K562 (cell line): ENCODE data around the gene ITGB2. TPM values are rescaled to one million over a fixed set of nuclear protein-coding genes. Genes with fewer than 3 reads are reported as not detected.
A peak's percentile ranks its signal among the peaks of the same experiment; 100 is the strongest.

Source experiments
- ATAC-seq: fragments of 200-7000 bp; cut with Tn5 transposase; 3 replicates; pipeline ENCODE4 v1.9.1; 2020; ENCODE audit warnings: moderate library complexity
- BruUV-seq: library from RNA; stranded (reverse); fragments of 400-500 nt; replicated peaks from 2 replicates; lab custom pipeline; 2021; lab: Mats Ljungman, UMichigan
- CTCF ChIA-PET: fragments of 300-600 bp; formaldehyde crosslinking; extraction: SDS; loops from one replicate; lab custom pipeline; 2021; ENCODE audit warnings: low intra/inter-chr PET ratio; lab: Yijun Ruan, JAX
- POLR2A ChIA-PET: fragments of 300-600, 350-650 bp; sonication (Branson Sonifier 250); formaldehyde crosslinking; extraction: SDS; loops from one replicate; lab custom pipeline; 2021; ENCODE audit warnings: antibody characterized with exemption, inconsistent platforms; lab: Yijun Ruan, JAX
- DNase-seq, 4 experiments: peaks; one replicate each; pipeline versions ENCODE4 v3.0.0 to v3.0.0-alpha.2; 2011 to 2018; ENCODE audit warnings: low spot score in 3 of 4, mixed read lengths in 3 of 4; ENCODE audit errors: extremely low read depth in 1 of 4
- FAIRE-seq: peaks from 2 replicates; lab custom pipeline; 2011; peaks lifted over from hg19 to GRCh38; lab: Jason Lieb, UNC
- H2AFZ ChIP-seq: 2 replicates; pipeline ENCODE4 v1.6.0; 2011; ENCODE audit warnings: low read depth, low read length, control low read depth, inconsistent platforms
- H3K27ac ChIP-seq: fragments of 200-600 bp; 3 replicates; pipeline ENCODE4 v1.8.0; 2011; ENCODE audit warnings: low read depth, mild to moderate bottlenecking, control low read depth, inconsistent platforms, low read length, moderate library complexity, mixed read lengths; ENCODE audit errors: extremely low read depth
- H3K27me3 ChIP-seq, 2 experiments: fragments of 300-600 bp in 1 of 2; 2 replicates in 1 of 2; 3 replicates in 1 of 2; pipeline versions ENCODE4 v1.6.0 to v1.8.0; 2011; ENCODE audit warnings: inconsistent platforms in 2 of 2, low read length in 2 of 2, mild to moderate bottlenecking in 1 of 2, mixed read lengths in 1 of 2, moderate library complexity in 1 of 2; ENCODE audit not compliant: control insufficient read depth in 2 of 2, insufficient read depth in 2 of 2
- H3K36me3 ChIP-seq: fragments of 300-600 bp; 3 replicates; pipeline ENCODE4 v1.8.0; 2011; ENCODE audit warnings: mild to moderate bottlenecking, low read length, inconsistent platforms; ENCODE audit not compliant: control insufficient read depth, insufficient read depth
- H3K4me1 ChIP-seq, 2 experiments: fragments of 200-600 bp in 1 of 2; replicated peaks in 1 of 2; 2 replicates in 1 of 2; 3 replicates in 1 of 2; pipeline versions ENCODE4 v1.5.1 to v1.8.0; 2011; ENCODE audit warnings: inconsistent platforms in 2 of 2, low read length in 2 of 2, mild to moderate bottlenecking in 1 of 2, mixed read lengths in 1 of 2, moderate library complexity in 1 of 2; ENCODE audit not compliant: control insufficient read depth in 2 of 2, insufficient read depth in 2 of 2
- H3K4me2 ChIP-seq: 2 replicates; pipeline ENCODE4 v1.6.1; 2011; ENCODE audit warnings: low read length, control low read depth, inconsistent platforms, mixed read lengths; ENCODE audit not compliant: insufficient read depth
- H3K4me3 ChIP-seq: fragments of 200-600 bp; sonication (generic), shearing (Covaris generic); 2 replicates; pipeline ENCODE4 v1.5.1; 2016; ENCODE audit warnings: control low read depth, inconsistent platforms
- H3K79me2 ChIP-seq: fragments of 200-600 bp; 3 replicates; pipeline ENCODE4 v1.8.0; 2011; ENCODE audit warnings: low read length, inconsistent platforms; ENCODE audit not compliant: control insufficient read depth, insufficient read depth
- H3K9ac ChIP-seq, 2 experiments: 2 replicates each; pipeline versions ENCODE4 v1.6.0 to v1.6.1; 2011; ENCODE audit warnings: low read depth in 2 of 2, low read length in 2 of 2, control low read depth in 1 of 2, inconsistent platforms in 1 of 2, mild to moderate bottlenecking in 1 of 2, mixed read lengths in 1 of 2; ENCODE audit not compliant: insufficient read depth in 1 of 2
- H3K9me1 ChIP-seq: one replicate; pipeline ENCODE4 v1.6.0; 2011; ENCODE audit warnings: inconsistent platforms, mild to moderate bottlenecking, low read length, moderate library complexity; ENCODE audit not compliant: control insufficient read depth, insufficient read depth
- H3K9me3 ChIP-seq: replicated peaks from 2 replicates; pipeline ENCODE4 v1.5.1; 2011; ENCODE audit warnings: low read depth, low read length, inconsistent platforms; ENCODE audit not compliant: control insufficient read depth, insufficient read depth
- H4K20me1 ChIP-seq: replicated peaks from 2 replicates; pipeline ENCODE4 v1.6.1; 2011; ENCODE audit warnings: low read length, inconsistent platforms, mixed read lengths; ENCODE audit not compliant: control insufficient read depth, insufficient read depth
- ARID1B ChIP-seq: fragments of 450-650 bp; IDR thresholded peaks from 2 replicates; pipeline ENCODE4 v1.6.1; 2016; ENCODE audit warnings: antibody characterized with exemption, mild to moderate bottlenecking, inconsistent platforms
- REST ChIP-seq, 2 experiments: fragments of 450-650 bp; formaldehyde crosslinking in 1 of 2; IDR thresholded peaks; 2 replicates each; pipeline versions ENCODE4 v1.4.0 to v1.6.1; 2014 to 2020; ENCODE audit warnings: mild to moderate bottlenecking in 2 of 2, borderline replicate concordance in 1 of 2, low read depth in 1 of 2
- ZFP36 ChIP-seq: fragments of 150-350 bp; IDR thresholded peaks from 2 replicates; pipeline ENCODE4 v1.6.1; 2018; ENCODE audit warnings: low read length, low read depth; ENCODE audit not compliant: partially characterized antibody
- ZNF224 ChIP-seq: sonication (generic); formaldehyde crosslinking; IDR thresholded peaks from 2 replicates; pipeline ENCODE4 v1.8.0; 2022; ENCODE audit warnings: mild to moderate bottlenecking, missing genetic modification reagents
- ZNF41 ChIP-seq: fragments of 250-450 bp; sonication (Bioruptor Pico); conservative IDR thresholded peaks from 2 replicates; pipeline ENCODE4 v1.4.0; 2020; ENCODE audit warnings: mild to moderate bottlenecking
- ZNF785 ChIP-seq: fragments of 250-450 bp; sonication (Bioruptor Pico); IDR thresholded peaks from 2 replicates; pipeline ENCODE4 v1.4.0; 2020; ENCODE audit warnings: mild to moderate bottlenecking
- WGBS: fragments of 100-300 bp; shearing (Covaris generic); methylation state at CpG from one replicate; pipeline ENCODE4 v1.1.6; 2016; ENCODE audit warnings: low coverage, mixed read lengths; ENCODE audit not compliant: insufficient coverage; ENCODE audit errors: missing lambda C conversion rate; 5-methylcytosine and 5-hydroxymethylcytosine counted together
- in situ Hi-C: fragments of 300-500 bp; cut with MboI; formaldehyde crosslinking; loops from 4 replicates; pipeline ENCODE4 v1.15.0; 2018; ENCODE audit warnings: inconsistent platforms, mixed read lengths
- intact Hi-C: fragments of 100-400 bp; cut with micrococcal nuclease; formaldehyde crosslinking; loops from 2 replicates; pipeline ENCODE4 v1.14.2; 2022
- polyA plus RNA-seq, 8 experiments: library from polyadenylated mRNA; depleted of rRNA in 4 of 8; stranded (reverse) in 5 of 8; unstranded in 3 of 8; fragments of >200 nt; fragmentation: Nextera tagmentation in 2 of 8; fragmentation: Illumina TruSeq in 1 of 8; extraction: Ambion mirVana in 2 of 8; extraction: Trizol in 1 of 8; gene quantifications; 2 replicates each; pipeline versions ENCODE4 v1.2.1 to v1.2.3, GENCODE V29; 2011 to 2014; ENCODE audit warnings: inconsistent platforms in 1 of 8, missing spikeins in 1 of 8
- total RNA-seq, 7 experiments: library from RNA; depleted of rRNA in 6 of 7; stranded (reverse); fragments of >200 nt in 6 of 7; fragmentation: Illumina TruSeq in 2 of 7; extraction: Trizol in 2 of 7; gene quantifications; 2 replicates each; pipeline versions ENCODE4 v1.2.1 to v1.2.3, GENCODE V29; 2011 to 2021; ENCODE audit warnings: low replicate concordance in 1 of 7

Gene ITGB2
- total and polyA plus RNA-seq, 9 of the 15 experiments (the other 6 are each of a cell fraction or from before 2014, with no cell fraction given): 0.07 to 1.3 (median 0.51) TPM; not detected in 2

- in situ Hi-C loops: loop anchor here (10.0 kb wide), 1 partner anchor 429 kb away; no protein-coding TSS in a partner anchor
Observed at GRCh38 chr21:44934276-44934675, 13.6 kb upstream of the ITGB2 start.

GRCh38 chr21:44933918-44934260 is 13.2 kb upstream of the ITGB2 start:
- Histone ChIP-seq H3K9me3 (no peaks in the 10 kb centered on the region), H3K79me2 (peaks cover 2% of the 10 kb centered on the region; the same call in 2 of the 3 replicates), H3K4me3 (no peak overlapping the region), H3K9me1 (no peaks in the 10 kb centered on the region), H3K27ac (no peak overlapping the region), H2AFZ (no peak overlapping the region), H3K27me3 (peaks cover 15 to 25% of the 10 kb centered on the region in 2 experiments), H4K20me1 (no peaks in the 10 kb centered on the region), H3K4me2 (no peak overlapping the region), H3K9ac (no peak overlapping the region), H3K4me1 (peaks cover 2 to 34% of the 10 kb centered on the region in 2 experiments; a peak in 4 of 5 replicates), H3K36me3 (no peaks in the 10 kb centered on the region; the same call in 2 of the 3 replicates)
- intact Hi-C loops (loop anchor here (2.0 kb wide), 2 partner anchors 41 to 133 kb away; partner anchors contain the start of gene UBE2G2), in situ Hi-C loops (loop anchor here (10.0 kb wide), 1 partner anchor 429 kb away; no protein-coding TSS in a partner anchor)
- TF ChIP-seq ZNF785 (no peak), REST (IDR thresholded peaks at IDR 0.05; ENCODE audit: borderline replicate concordance) (no peak), REST (CRISPR knock-in tag; IDR thresholded peaks at IDR 0.05; ENCODE audit: low read depth) (no peak), ARID1B (no peak), ZNF224 (CRISPR knock-in tag) (no peak)
- no peak for FAIRE-seq
- ATAC-seq: no peak
- 46% methylated on average over 6 of the region's 6 CpGs for WGBS
- no peak for DNase-seq
- CTCF ChIA-PET: no interaction called here
- no TSS peak for BruUV-seq
- POLR2A ChIA-PET: interaction anchor here (1.2 to 2.8 kb wide), 4 partner anchors 11 to 121 kb away, joined by 3 to 14 read pairs (median 4); no protein-coding TSS in a partner anchor

More at GRCh38 chr21:44934276-44934675, 13.6 kb upstream of the ITGB2 start:
- FAIRE-seq: peak; percentile 54
- no peaks in the 10 kb centered on the region for H3K9me1 ChIP-seq
- no peak for ATAC-seq
- no peak overlapping the region for H3K4me3 ChIP-seq
- H3K4me1 ChIP-seq: peaks cover 6 to 37% of the 10 kb centered on the region in 2 experiments; a peak in 4 of 5 replicates
- DNase-seq: no peak
- no peak overlapping the region for H3K27ac ChIP-seq
- no peak overlapping the region for H3K4me2 ChIP-seq
- 69% methylated on average over 6 of the region's 6 CpGs for WGBS
- H3K9ac ChIP-seq: no peak overlapping the region
- POLR2A ChIA-PET: interaction anchor here (1.2 to 2.8 kb wide), 5 partner anchors 11 to 133 kb away, joined by 3 to 14 read pairs (median 4); partner anchors contain the start of gene UBE2G2
- no peaks in the 10 kb centered on the region; the same call in 2 of the 3 replicates for H3K36me3 ChIP-seq
- H3K79me2 ChIP-seq: peaks cover 6% of the 10 kb centered on the region; the same call in 2 of the 3 replicates
- peaks cover 13 to 21% of the 10 kb centered on the region in 2 experiments for H3K27me3 ChIP-seq
- CTCF ChIA-PET: no interaction called here
- intact Hi-C loops: no loop called here
- H2AFZ ChIP-seq: no peak overlapping the region
- TF ChIP-seq ZNF41 (CRISPR knock-in tag): no peak
- peak; percentile 90 for TF ChIP-seq ZFP36
- TF ChIP-seq, all 486 proteins: peak for 1
- no peaks in the 10 kb centered on the region for H3K9me3 ChIP-seq
- no TSS peak for BruUV-seq
- H4K20me1 ChIP-seq: no peaks in the 10 kb centered on the region
